Activated naive CD4-positive, alpha-beta T cell treated with anti-CD3 and anti-CD28 coated beads, Interleukin-2, amount 50 U/mL, for 24 hours (primary cell): Measurements from ENCODE around the gene CRYBG3.
"Not testable (repeated sequence)": the region's sequence is repeated elsewhere in the genome, so short reads cannot be mapped to it uniquely, and the experiment has no call there.

Experiments used
- H3K27ac Mint-ChIP-seq: one replicate; pipeline ENCODE4 v1.8.0; 2021; ENCODE audit warnings: mild to moderate bottlenecking, mixed read lengths
- H3K27me3 Mint-ChIP-seq: one replicate; pipeline ENCODE4 v1.8.0; 2021; ENCODE audit warnings: mixed read lengths
- H3K36me3 Mint-ChIP-seq: one replicate; pipeline ENCODE4 v1.8.0; 2021; ENCODE audit warnings: mixed read lengths
- H3K4me1 Mint-ChIP-seq: one replicate; pipeline ENCODE4 v1.8.0; 2021; ENCODE audit warnings: mixed read lengths
- H3K4me3 Mint-ChIP-seq: one replicate; pipeline ENCODE4 v1.8.0; 2021; ENCODE audit warnings: mild to moderate bottlenecking, mixed read lengths
- H3K9me3 Mint-ChIP-seq: one replicate; pipeline ENCODE4 v1.8.0; 2021; ENCODE audit warnings: mixed read lengths

Gene CRYBG3

GRCh38 chr3:97910236-97910831 lies 88.5 kb downstream of the CRYBG3 start:
- H3K36me3 Mint-ChIP-seq, H3K27me3 Mint-ChIP-seq: not testable (repeated sequence)
- peaks cover 12% of the 10 kb centered on the region for H3K9me3 Mint-ChIP-seq
- H3K4me1 Mint-ChIP-seq: peaks cover 20% of the 10 kb centered on the region
- peak overlapping the region; percentile 74 for H3K4me3 Mint-ChIP-seq
- H3K27ac Mint-ChIP-seq: peak overlapping the region; percentile 85

GRCh38 chr3:97910931-97911351 lies 89.1 kb downstream of the CRYBG3 start:
- Mint-ChIP-seq H3K4me3 (peak overlapping the region; percentile 74), H3K27me3 (no peaks in the 10 kb centered on the region), H3K4me1 (peaks cover 20% of the 10 kb centered on the region), H3K9me3 (peaks cover 12% of the 10 kb centered on the region), H3K27ac (peak overlapping the region; percentile 85), H3K36me3 (peaks cover 7% of the 10 kb centered on the region)

GRCh38 chr3:97911459-97911858 lies 89.6 kb downstream of the CRYBG3 start:
- peaks cover 7% of the 10 kb centered on the region for H3K36me3 Mint-ChIP-seq
- H3K4me1 Mint-ChIP-seq: peaks cover 20% of the 10 kb centered on the region
- peak overlapping the region; percentile 26 for H3K4me3 Mint-ChIP-seq
- H3K27ac Mint-ChIP-seq: peak overlapping the region; percentile 85
- no peaks in the 10 kb centered on the region for H3K27me3 Mint-ChIP-seq
- peaks cover 12% of the 10 kb centered on the region for H3K9me3 Mint-ChIP-seq

GRCh38 chr3:97914388-97914787 lies 92.6 kb downstream of the CRYBG3 start:
- no peak overlapping the region for H3K27ac Mint-ChIP-seq
- no peak overlapping the region for H3K4me3 Mint-ChIP-seq
- H3K9me3 Mint-ChIP-seq: peaks cover 12% of the 10 kb centered on the region
- H3K27me3 Mint-ChIP-seq: no peaks in the 10 kb centered on the region
- peaks cover 16% of the 10 kb centered on the region for H3K36me3 Mint-ChIP-seq
- H3K4me1 Mint-ChIP-seq: peaks cover 20% of the 10 kb centered on the region

GRCh38 chr3:97916576-97916975 lies 94.8 kb downstream of the CRYBG3 start:
- Mint-ChIP-seq H3K4me1 (peaks cover 5% of the 10 kb centered on the region), H3K27ac (no peak overlapping the region), H3K36me3 (peaks cover 27% of the 10 kb centered on the region), H3K27me3 (no peaks in the 10 kb centered on the region), H3K4me3 (no peak overlapping the region), H3K9me3 (peaks cover 7% of the 10 kb centered on the region)

GRCh38 chr3:97917813-97918536 lies 96.2 kb downstream of the CRYBG3 start:
- Mint-ChIP-seq H3K9me3 (peaks cover 3% of the 10 kb centered on the region), H3K27me3 (no peaks in the 10 kb centered on the region), H3K4me1 (no peaks in the 10 kb centered on the region), H3K36me3 (peaks cover 33% of the 10 kb centered on the region), H3K4me3 (no peak overlapping the region), H3K27ac (no peak overlapping the region)

- peaks cover 16% of the 10 kb centered on the region for H3K36me3 Mint-ChIP-seq
- no peak overlapping the region for H3K27ac Mint-ChIP-seq
- H3K4me1 Mint-ChIP-seq: no peaks in the 10 kb centered on the region
- H3K4me3 Mint-ChIP-seq: no peak overlapping the region
- H3K27me3 Mint-ChIP-seq: no peaks in the 10 kb centered on the region
- peaks cover 7% of the 10 kb centered on the region for H3K9me3 Mint-ChIP-seq
These were observed 105.9 kb downstream of the CRYBG3 start for GRCh38 chr3:97927704-97928103.

GRCh38 chr3:97928986-97929385 lies 107.2 kb downstream of the CRYBG3 start:
- H3K9me3 Mint-ChIP-seq: peaks cover 7% of the 10 kb centered on the region
- H3K4me3 Mint-ChIP-seq: no peak overlapping the region
- no peak overlapping the region for H3K27ac Mint-ChIP-seq
- no peaks in the 10 kb centered on the region for H3K27me3 Mint-ChIP-seq
- peaks cover 10% of the 10 kb centered on the region for H3K36me3 Mint-ChIP-seq
- H3K4me1 Mint-ChIP-seq: no peaks in the 10 kb centered on the region

- H3K4me1 Mint-ChIP-seq: no peaks in the 10 kb centered on the region
- H3K27ac Mint-ChIP-seq: no peak overlapping the region
- peaks cover 7% of the 10 kb centered on the region for H3K36me3 Mint-ChIP-seq
- no peaks in the 10 kb centered on the region for H3K27me3 Mint-ChIP-seq
- peaks cover 7% of the 10 kb centered on the region for H3K9me3 Mint-ChIP-seq
- no peak overlapping the region for H3K4me3 Mint-ChIP-seq
These were observed 108.2 kb downstream of the CRYBG3 start for GRCh38 chr3:97930018-97930417.

GRCh38 chr3:97931218-97931617 lies 109.4 kb downstream of the CRYBG3 start:
- no peak overlapping the region for H3K27ac Mint-ChIP-seq
- H3K9me3 Mint-ChIP-seq: peaks cover 7% of the 10 kb centered on the region
- H3K4me1 Mint-ChIP-seq: no peaks in the 10 kb centered on the region
- peaks cover 7% of the 10 kb centered on the region for H3K36me3 Mint-ChIP-seq
- no peak overlapping the region for H3K4me3 Mint-ChIP-seq
- H3K27me3 Mint-ChIP-seq: no peaks in the 10 kb centered on the region

- peaks cover 7% of the 10 kb centered on the region for H3K9me3 Mint-ChIP-seq
- no peaks in the 10 kb centered on the region for H3K27me3 Mint-ChIP-seq
- H3K4me1 Mint-ChIP-seq: no peaks in the 10 kb centered on the region
- H3K4me3 Mint-ChIP-seq: no peak overlapping the region
- H3K27ac Mint-ChIP-seq: no peak overlapping the region
- peaks cover 9% of the 10 kb centered on the region for H3K36me3 Mint-ChIP-seq
These were observed 110.6 kb downstream of the CRYBG3 start for GRCh38 chr3:97932387-97932801.

- Mint-ChIP-seq H3K4me1 (no peaks in the 10 kb centered on the region), H3K36me3 (peaks cover 9% of the 10 kb centered on the region)
These were observed 113.3 kb downstream of the CRYBG3 start for GRCh38 chr3:97934980-97935695.

GRCh38 chr3:97935842-97936241 lies 114.0 kb downstream of the CRYBG3 start:
- Mint-ChIP-seq H3K4me1 (no peaks in the 10 kb centered on the region), H3K9me3 (peaks cover 6% of the 10 kb centered on the region), H3K27me3 (no peaks in the 10 kb centered on the region), H3K4me3 (no peak overlapping the region), H3K27ac (no peak overlapping the region), H3K36me3 (peaks cover 8% of the 10 kb centered on the region)

More at GRCh38 chr3:97934980-97935695, 113.3 kb downstream of the CRYBG3 start:
- H3K4me3 Mint-ChIP-seq: no peak overlapping the region
- peaks cover 7% of the 10 kb centered on the region for H3K9me3 Mint-ChIP-seq
- H3K27ac Mint-ChIP-seq: no peak overlapping the region
- H3K27me3 Mint-ChIP-seq: no peaks in the 10 kb centered on the region

GRCh38 chr3:97937205-97937604 lies 115.4 kb downstream of the CRYBG3 start:
- no peak overlapping the region for H3K4me3 Mint-ChIP-seq
- H3K9me3 Mint-ChIP-seq: no peaks in the 10 kb centered on the region
- H3K27ac Mint-ChIP-seq: no peak overlapping the region
- no peaks in the 10 kb centered on the region for H3K27me3 Mint-ChIP-seq
- H3K4me1 Mint-ChIP-seq: no peaks in the 10 kb centered on the region
- H3K36me3 Mint-ChIP-seq: peaks cover 3% of the 10 kb centered on the region

- no peaks in the 10 kb centered on the region for H3K9me3 Mint-ChIP-seq
- H3K4me1 Mint-ChIP-seq: no peaks in the 10 kb centered on the region
- H3K36me3 Mint-ChIP-seq: peaks cover 8% of the 10 kb centered on the region
- no peak overlapping the region for H3K4me3 Mint-ChIP-seq
- no peak overlapping the region for H3K27ac Mint-ChIP-seq
- H3K27me3 Mint-ChIP-seq: no peaks in the 10 kb centered on the region
These were observed 116.6 kb downstream of the CRYBG3 start for GRCh38 chr3:97938444-97938843.

GRCh38 chr3:97939401-97939800 lies 117.6 kb downstream of the CRYBG3 start:
- peaks cover 8% of the 10 kb centered on the region for H3K36me3 Mint-ChIP-seq
- no peaks in the 10 kb centered on the region for H3K9me3 Mint-ChIP-seq
- no peak overlapping the region for H3K27ac Mint-ChIP-seq
- no peak overlapping the region for H3K4me3 Mint-ChIP-seq
- H3K4me1 Mint-ChIP-seq: no peaks in the 10 kb centered on the region
- no peaks in the 10 kb centered on the region for H3K27me3 Mint-ChIP-seq
